Stimulated activated CD4-positive, alpha-beta T cell treated with anti-CD3 and anti-CD28 coated beads, TNF-alpha, amount 100 ng/mL, for 1 hour (primary cell): ENCODE measurements around the gene CD79A.

Source experiments
- DNase-seq, 3 donors: peaks; one replicate each; pipeline ENCODE4 v3.0.0-alpha.2; 2020; ENCODE audit warnings: low read depth in 3 of 3, low spot score in 1 of 3

Gene CD79A

DNA sequence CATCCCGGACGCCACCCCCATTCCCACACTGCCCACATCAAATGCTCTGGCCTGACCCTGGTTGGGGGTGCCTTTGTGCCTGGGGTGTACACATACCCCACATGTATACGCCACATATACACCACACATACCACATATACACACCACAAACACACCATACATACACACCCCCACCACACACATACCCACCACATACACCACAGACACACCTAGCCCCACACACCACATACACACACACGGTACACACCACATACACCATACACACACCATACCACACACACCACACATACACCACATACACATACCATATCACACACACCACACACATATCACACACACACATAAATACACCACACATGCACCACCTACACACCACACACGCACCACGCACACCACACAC, 41.0 kb downstream of the CD79A start:
- no peak for DNase-seq

DNA sequence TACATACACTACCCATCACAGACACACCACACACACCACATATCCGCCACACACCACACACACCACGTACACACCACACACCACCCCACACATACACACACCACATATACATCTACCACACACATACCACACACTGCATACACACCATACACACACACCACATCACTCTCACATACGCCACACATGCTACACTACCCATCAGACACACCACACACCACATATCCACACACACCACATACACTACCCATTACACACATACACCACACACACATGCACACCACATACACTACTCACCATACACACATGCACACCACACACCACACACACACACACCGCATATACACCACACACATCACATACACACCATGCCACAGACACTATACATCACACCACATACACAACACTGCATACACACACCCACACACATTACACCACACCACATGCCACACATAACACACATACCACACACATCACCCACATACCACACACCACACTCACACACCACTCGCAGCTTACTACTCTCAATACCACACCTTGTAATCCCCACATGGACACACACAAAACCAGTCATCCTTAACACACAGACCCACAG, 41.7 kb downstream of the CD79A start:
- DNase-seq: no peak

DNA sequence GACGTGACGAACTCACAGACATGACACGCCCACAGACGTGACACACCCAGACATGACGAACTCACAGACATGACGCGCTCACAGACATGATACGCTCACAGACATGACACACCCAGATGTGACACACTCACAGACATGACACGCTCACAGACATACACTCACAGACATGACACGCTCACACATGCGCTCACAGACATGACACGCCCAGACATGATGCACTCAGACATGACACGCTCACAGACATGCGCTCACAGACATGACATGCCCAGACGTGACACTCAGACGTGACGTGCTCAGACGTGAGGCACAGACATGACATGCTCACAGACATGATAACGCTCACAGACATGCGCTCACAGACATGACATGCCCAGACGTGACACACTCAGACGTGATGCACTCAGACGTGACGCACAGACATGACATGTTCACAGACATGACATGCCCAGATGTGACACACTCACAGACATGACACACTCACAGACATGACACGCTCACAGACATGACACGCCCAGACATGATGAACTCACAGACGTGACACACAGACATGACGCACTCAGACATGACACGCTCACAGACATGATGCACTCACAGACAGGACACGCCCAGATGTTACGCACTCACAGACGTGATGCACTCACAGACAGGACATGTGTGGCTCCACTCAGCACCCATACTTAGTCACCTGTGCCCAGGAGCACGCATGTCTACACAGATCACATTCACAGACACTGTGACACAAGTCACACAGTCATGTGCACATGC, 43.1 kb downstream of the CD79A start:
- no peak for DNase-seq

DNA sequence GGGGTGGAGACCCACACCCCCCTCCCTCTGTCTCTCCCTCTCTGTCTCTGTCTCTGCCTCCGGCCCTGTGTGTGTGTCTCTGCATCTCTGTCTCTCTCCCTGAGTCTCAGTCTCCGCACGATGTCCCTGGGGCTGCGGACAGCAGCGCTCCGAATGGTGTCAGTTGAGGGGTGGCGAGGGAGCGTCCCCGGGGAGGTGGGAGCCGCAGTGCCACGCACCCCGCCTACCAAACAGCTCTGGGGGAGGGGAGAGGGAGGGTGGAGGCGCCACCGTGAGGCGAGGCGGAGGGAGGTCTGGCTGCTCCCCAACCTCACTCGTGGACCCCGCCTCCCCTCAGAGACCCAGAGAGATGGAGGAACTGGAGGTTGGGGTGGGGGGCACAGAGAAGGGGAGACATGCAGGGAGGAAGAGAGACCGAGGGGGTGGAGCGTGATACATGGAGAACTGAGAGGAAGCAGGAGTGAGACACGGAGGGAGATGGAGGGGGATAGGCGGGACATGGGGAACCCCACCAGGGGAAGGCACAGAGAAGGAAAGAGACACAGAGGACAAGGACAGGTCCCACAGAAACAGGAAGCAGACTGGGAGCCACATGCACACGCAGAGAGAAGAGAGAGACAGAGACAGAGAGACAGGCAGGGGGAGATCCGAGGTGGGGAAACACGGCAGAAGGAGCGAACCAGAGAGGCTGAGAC, 44.0 kb downstream of the CD79A start:
- DNase-seq: no peak

DNA sequence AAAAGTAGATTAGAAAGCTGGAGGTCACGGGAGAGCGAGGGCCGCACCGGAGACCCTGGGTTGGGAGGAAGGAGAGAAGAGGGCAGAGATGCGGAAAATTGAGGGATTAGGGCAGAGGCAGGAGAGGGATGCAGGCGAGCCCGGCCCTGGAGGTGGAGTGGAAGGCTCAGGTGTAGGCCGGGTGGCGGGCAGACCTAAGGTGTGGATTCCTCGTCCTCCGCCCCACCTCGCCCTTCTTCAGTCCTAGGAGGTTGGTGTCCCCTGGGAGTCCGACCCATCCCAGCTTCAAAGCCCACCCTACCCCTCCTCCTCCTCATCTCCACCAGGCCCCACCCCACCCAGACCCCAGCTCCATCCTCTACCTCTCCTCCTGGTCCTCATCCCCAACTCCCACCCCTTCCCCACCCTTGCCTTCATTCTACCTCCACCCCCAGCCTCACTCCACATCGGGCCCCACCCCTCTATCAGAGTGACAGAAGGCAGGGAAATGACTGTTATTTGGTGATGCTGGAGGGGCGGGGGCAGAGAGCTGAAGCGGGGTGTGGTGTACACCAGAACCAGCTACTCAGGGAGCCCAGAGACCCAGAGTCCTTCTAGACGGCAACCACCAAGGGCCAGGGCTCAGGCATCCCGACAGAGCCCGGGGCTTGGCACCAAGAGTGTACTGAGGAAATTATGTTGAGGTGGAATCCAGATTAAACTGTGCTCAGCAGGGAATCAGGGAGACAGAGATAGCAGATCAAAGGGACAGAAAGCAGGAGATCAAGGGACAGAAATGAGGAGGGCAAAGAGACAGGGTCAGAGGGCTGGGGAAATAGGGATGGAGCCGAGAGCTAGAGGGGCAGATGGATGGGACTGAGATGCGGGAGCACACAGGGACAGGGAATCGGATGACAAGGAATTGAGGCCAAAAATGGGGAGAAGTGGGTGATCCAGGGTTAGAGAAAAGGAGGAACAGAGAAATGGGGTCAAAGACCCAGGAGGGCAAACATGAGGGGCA, 44.8 kb downstream of the CD79A start:
- no peak for DNase-seq

DNA sequence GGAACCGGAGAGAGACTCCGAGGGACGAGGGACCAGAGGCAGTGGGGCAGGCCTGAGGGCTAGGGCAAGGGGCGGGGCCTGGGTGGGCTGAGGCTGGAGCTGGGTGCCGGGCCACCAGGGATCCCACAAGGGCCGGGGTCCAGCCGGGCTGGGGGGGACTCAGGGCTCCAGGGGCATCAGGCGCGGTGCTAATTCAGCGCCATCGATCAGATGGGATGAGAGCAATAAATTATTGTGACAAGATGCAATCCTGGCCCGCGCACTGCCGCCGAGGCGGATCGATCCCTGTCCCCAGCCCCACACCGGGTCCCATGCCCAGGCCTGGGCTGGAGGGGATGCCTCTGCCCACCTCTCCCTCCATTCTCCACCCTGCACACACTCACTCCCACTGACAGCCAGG, 45.5 kb downstream of the CD79A start:
- no peak for DNase-seq

DNA sequence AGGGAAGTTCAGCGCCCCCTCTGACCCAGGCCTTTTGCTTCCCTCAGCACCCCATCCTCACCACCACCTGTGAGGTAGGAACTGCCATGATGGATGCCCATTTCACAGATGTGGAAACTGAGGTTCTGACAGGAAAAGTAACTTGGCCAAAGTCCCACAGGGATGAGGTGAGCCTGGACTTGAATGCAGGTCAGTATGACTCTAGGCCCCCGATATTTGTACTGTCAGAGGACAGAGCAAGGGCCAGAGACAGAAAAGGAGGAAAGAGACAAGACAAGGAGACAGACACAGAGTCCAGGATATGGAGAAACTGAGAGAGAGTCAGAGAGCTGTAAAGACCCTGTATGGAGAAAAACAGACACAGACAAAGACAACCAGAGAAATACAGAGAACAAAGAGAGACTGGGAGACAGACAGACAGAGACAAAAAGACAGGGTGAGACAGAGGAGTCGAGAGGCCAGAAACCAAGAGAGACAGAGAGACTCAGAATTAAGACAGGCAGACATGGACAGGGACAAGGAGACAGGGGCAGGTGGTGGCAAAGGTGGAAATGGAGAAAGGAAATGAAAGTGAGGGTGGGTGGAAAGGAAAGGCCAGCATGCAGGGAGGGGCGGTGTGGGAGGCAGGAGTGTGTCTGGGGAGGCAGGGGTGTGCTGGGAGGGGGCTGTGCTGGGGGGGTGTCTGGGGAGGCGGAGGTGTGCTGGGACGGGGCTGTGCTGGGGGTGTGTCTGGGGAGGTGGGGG, 46.1 kb downstream of the CD79A start:
- DNase-seq: no peak

DNA sequence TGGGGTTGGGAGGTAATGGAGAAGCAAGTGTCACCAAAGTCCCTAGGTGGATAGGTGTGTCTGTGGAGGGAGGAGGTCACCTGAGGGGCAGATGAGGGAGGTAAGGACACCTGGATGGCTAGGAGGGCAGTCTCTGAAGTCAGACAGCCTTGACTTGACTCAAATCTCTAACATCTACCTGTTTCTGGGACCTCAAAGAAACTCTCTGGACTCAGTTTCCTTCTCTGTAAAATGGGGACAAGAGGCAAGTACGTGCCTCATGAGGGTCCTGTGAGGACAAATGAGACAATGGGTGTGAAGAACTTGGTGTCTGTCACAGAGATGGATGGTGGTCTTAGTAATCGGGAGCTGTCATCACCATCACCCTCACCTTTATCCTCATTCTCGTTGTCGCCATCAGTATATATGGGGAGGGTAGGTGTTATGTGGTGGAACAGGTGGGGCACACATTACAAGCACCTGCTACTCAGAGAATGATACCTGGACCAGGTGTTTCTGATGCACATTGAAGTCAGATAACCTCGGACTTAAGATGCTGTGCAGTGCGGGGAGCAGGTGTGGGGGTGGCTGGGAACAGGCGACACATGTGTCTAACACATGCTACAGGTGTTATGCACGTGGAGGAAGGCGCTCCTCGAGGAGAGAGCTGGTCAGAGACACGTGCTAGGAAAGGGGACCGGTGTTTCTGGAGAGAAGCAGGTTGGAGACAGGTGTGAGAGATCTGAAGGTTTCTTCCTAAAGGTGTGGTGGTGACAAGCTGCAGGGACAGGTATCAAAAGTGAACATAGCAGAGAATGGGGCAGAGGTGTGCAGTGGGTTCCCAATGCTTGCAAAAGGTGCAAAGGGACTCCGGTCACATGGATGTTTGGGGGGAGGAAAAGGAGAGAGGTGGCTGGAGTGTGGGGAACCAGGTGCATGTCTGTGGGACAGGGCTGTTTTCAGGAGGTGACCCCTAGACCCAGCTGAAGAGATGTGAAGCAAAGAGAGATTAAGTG, 47.4 kb downstream of the CD79A start:
- no peak for DNase-seq

DNA sequence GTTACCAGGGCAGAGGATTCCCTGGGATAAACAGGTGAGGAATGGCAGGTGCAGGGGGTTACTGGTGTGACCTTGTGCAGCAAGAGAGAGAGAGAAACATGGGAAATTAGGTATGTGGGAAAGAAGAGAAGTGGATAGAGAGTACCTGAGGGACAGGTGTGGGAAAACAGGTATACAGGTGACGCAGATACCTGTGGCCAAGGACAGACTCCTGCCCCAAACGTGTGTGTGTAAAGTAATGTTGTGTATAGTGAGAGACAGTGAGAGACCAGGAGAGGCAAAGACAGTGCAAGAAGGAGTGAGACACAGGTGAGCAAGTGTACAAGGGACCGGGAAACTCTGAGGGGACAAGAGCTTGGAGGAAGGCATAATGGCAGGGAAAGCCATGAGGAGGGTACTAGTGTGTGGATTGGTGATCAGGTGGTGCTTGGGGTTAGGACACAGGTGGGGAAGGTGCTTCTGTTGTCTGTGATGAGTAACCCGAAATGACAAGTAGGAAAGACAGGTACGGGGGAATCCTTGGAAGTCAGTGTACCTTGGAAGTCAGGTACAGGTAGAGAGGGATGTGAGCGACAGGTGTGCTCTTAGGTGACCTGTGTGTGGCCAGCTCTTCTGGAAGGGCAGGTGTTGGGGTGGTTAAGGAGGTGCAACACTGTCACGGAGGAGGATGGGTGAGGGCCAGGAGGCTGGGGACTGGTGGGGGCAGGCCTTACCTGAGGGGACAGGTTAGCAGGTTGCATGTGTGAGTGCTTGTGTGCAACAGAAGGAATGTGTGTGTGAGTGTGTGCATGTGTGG, 48.3 kb downstream of the CD79A start:
- no peak for DNase-seq

DNA sequence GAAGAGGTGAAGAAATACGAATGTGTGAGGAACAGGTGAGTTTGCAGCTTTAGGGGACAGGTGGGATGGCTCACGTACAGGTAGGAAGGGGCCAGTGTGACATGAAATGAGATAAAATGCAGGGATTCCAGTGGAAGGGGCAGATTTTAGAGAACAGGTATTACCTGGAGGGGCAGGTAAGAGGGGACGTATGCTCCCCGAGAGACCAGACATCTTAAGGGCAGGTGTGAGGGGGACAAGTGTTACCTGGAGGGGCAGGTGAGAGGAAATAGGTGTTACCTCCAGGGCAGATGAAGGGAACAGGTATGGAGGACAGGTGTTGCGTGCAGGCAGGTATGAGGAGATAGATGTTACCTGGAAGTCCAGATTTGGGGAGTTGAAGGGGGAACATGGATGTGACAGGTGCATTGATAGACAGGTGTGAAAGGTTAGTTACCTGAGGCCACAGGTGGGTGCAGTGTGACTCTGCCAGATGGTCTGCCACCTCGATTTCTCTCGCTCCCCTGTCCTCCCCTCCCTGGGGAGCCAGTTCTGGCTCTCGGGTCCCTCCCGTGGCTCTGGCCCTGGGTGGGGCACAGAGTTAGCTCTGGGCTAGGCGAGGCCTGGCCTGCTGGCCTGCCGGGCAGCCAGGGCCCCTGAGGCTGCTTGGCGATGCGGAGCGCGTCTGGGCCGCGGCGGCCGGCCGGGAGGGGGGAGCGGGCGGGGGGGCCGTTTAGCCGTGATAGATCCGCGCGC, 49.1 kb downstream of the CD79A start:
- DNase-seq: no peak

DNA sequence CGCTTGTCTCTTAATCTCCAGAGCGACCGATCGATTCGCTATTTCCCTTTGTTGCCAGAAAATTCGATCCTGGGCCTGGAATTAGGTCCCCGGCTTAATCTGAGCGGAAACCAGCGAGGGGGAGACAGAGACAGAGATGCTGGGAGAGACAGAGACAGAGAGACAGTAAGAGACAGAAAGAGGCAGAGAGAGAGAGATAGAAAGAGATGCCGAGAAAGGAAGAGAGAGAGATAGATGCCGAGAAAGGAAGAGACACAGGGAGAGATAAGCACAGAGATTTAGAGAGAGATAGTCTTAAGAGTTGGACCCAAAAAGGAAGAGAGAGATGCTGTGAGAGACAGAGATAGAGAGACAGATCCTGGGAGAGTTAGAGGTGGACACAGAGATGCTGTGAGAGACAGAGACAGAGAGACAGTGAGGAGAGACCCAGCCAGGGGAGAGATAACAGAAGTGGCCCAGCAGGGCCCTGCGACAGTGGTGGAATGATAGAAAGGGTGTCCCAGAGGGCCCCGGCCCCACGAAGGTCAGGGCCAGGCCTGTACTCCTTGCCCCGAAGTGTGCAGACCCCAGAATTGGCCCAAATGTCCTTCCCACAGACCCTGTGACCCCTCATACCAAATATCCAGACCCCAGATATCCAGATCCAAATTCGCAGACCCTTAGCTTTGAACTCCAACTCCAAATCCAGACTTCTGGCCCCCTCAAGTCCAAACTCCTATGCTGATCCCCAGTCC, 49.9 kb downstream of the CD79A start:
- DNase-seq: no peak

DNA sequence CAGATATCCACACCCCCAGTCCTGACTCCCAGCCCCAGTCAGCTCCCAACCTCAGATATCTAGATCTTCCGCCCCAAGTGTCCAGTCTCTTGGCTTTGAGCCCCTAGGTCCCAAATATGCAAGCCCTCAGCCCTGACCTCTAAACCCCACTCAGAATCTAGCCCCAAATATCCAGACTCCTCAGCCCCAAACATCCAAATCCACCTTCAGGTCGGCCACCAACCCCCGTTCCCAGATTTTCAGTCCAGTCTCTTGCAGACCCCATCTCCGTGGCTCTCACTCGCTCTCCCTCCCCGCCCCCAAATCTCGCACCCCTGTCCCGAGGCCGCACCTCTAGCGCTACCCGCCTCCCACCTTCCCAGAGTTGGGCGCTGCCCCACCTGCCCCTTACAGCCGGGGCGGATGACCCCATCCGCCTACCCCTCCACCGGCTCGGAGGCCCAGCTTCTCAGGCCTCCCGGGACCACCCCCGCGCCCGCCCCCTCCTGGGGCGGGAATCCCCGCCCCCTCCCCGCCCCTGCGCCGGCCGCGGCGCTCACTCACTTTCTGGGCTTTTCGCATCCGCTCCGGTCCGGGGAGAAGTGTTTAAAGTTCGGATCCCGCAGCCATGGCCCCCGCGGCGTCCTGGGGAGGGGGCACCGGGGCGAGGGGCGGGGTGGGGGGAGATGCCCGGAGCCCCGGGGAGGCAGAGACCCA, 50.6 kb downstream of the CD79A start:
- DNase-seq: no peak

DNA sequence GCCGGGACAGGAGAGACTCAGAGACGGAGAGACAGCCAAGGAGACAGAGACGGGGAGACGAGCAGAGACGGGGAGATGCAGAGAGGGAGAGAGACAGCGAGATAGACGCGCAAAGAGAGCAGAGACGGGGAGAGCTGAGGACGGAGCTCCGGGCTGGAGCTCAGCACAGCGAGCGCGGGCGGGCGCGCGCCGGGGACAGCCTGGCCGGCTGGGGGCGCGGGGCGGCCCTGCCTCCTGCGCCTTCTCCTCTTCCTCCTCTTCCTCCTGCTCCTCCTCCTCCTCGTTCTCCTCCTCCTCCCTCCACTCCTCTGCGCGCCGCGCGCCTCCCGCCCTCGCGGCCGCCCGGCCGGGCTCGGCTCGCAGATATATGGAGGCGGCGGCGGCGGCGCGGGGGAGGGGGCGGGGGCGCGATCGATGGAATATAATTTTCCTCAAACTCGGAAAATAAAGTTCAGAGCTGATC, 51.2 kb downstream of the CD79A start, which contains the start of gene ERFL:
Gene ERFL (minus strand): TSS at position 229 of the 463 bp plus-strand sequence. CDS start 15,530 bp downstream, outside the sequence.
- no peak for DNase-seq

DNA sequence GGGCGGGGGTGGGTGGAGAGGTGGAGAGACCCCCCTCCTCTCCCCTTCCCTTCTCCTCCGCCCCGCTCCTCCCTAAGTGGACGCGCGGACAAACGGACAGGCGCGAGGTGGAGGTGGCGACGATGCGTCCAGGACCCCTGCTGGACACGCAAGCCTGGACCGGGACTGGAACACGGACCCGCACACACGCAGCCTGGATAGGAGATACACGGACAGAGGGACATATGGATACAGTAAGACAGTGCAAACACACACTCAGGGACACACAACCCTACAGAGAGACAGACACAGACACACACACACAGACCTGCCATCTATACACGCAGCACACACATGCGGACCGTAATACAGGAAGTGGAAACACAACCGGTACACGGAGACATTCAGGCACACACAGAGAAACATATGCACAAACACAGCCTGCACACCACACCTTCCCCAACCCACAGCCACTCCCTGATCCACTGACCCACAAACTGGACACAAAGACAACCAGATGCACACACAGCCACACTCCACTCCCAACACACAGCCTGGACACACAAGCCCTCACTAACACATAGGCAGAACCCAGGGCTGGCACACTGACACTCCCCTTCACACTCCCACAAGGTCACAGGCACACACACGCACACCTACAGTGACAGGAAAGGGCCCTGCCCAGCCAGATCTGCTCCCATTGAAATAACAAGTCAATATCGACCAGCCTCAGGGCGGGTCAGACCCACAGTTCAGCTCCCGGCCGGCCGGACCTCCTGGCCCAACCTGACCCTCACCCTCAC, 51.9 kb downstream of the CD79A start:
- DNase-seq: no peak

DNA sequence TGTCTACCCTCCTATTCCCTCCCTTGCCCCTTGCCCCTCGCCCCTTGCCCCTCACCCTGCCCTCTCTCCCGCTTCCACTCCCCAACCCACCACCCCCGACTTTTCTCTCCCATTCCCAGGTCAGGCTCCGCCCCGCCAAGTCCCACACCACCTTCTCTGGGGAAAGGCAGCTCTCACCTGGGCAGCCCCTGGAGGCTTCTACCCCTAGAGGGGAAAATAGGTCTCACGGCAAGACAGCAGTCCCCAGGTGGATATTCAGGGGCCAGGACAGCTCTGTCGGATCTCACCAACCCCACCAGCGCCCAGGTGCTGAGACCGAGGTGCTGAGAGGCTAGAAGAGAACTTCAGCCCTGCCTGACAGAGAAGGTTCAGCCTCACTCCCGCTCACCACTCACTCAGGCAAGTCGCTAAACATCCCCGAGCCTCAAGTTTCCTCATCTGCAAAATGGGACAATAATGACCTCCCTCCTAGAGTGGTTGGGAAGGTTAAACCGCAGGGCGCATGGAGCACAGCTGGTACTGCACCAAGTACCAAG, 52.5 kb downstream of the CD79A start:
- DNase-seq: no peak
